Measurements from ENCODE around the gene STK11.

STK11 gene

GRCh38 chr19:1248786-1249297 lies 43.3 kb downstream of the STK11 start:
- FAIRE-seq: no peak
- DNase-seq (ENCODE audit: insufficient read length, low spot score): no peak

- peak; percentile 96 for DNase-seq (ENCODE audit: insufficient read length, low spot score)
- peak; percentile 57 for FAIRE-seq
These were observed 43.9 kb downstream of the STK11 start for GRCh38 chr19:1249298-1249989.

- DNase-seq (ENCODE audit: insufficient read length, low spot score) (no peak), FAIRE-seq (no peak)
These were observed 44.4 kb downstream of the STK11 start for GRCh38 chr19:1249990-1250436.

GRCh38 chr19:1250437-1251260 lies 45.1 kb downstream of the STK11 start:
- FAIRE-seq (no peak), DNase-seq (ENCODE audit: insufficient read length, low spot score) (no peak)

- DNase-seq (ENCODE audit: insufficient read length, low spot score): no peak
- peak; percentile 86 for FAIRE-seq
These were observed 46.0 kb downstream of the STK11 start for GRCh38 chr19:1251330-1252220.

GRCh38 chr19:1252221-1252820 lies 46.7 kb downstream of the STK11 start:
- FAIRE-seq: no peak

GRCh38 chr19:1252821-1253513 lies 47.4 kb downstream of the STK11 start:
- FAIRE-seq (peak; percentile 92), DNase-seq (ENCODE audit: insufficient read length, low spot score) (no peak)

More at GRCh38 chr19:1252221-1252820, 46.7 kb downstream of the STK11 start:
- DNase-seq (ENCODE audit: insufficient read length, low spot score): no peak

- DNase-seq (ENCODE audit: insufficient read length, low spot score) (no peak), FAIRE-seq (no peak)
These were observed 48.0 kb downstream of the STK11 start for GRCh38 chr19:1253514-1254080.

GRCh38 chr19:1254081-1254527 lies 48.5 kb downstream of the STK11 start:
- DNase-seq (ENCODE audit: insufficient read length, low spot score) (no peak), FAIRE-seq (no peak)

- FAIRE-seq: no peak
These were observed 49.1 kb downstream of the STK11 start for GRCh38 chr19:1254530-1255185.

GRCh38 chr19:1255186-1256161 lies 49.9 kb downstream of the STK11 start:
- no peak for FAIRE-seq
- DNase-seq (ENCODE audit: insufficient read length, low spot score): no peak

More at GRCh38 chr19:1254530-1255185, 49.1 kb downstream of the STK11 start:
- no peak for DNase-seq (ENCODE audit: insufficient read length, low spot score)

- FAIRE-seq (no peak), DNase-seq (ENCODE audit: insufficient read length, low spot score) (no peak)
These were observed 51.3 kb downstream of the STK11 start for GRCh38 chr19:1256646-1257474.

- DNase-seq (ENCODE audit: insufficient read length, low spot score) (no peak), FAIRE-seq (peak; percentile 48)
These were observed 52.0 kb downstream of the STK11 start for GRCh38 chr19:1257475-1258162.

GRCh38 chr19:1258163-1258492 lies 52.5 kb downstream of the STK11 start:
- no peak for DNase-seq (ENCODE audit: insufficient read length, low spot score)
- no peak for FAIRE-seq

GRCh38 chr19:1258707-1259205 lies 53.2 kb downstream of the STK11 start:
- DNase-seq (ENCODE audit: insufficient read length, low spot score) (no peak), FAIRE-seq (no peak)
